GM19438 (cell line): Measurements from ENCODE around the gene AQP9.
"Not testable (repeated sequence)": the region's sequence is repeated elsewhere in the genome, so short reads cannot be mapped to it uniquely, and the experiment has no call there.

ENCODE experiments used
- ATAC-seq: cut with Tn5 transposase; IDR thresholded peaks from one replicate; pipeline ENCODE4 v1.9.1; 2021; ENCODE audit warnings: low read depth; ENCODE audit not compliant: unreplicated experiment

Gene AQP9

GRCh38 chr15:58175955-58176354, 37.8 kb downstream of the AQP9 start:
- ATAC-seq: no peak

DNA sequence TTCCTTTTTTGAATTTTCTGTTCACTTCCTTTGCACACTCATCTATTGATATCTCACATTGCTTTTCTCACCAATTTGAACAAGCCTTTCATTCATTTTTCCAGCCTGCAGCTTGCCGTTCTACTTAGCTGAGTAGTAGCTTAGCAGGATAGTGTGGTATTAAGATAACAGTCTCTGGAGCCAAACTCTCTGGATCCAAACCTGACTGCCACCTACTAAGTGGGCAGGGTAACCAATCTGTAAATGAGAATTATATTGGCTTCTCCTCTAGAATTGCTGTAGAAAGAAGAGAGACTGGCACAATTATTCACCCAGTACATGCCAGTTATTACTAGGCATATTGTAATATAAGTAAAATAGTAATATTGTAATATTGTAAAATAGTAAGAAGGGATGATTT, 40.5 kb downstream of the AQP9 start:
- ATAC-seq: no peak

DNA sequence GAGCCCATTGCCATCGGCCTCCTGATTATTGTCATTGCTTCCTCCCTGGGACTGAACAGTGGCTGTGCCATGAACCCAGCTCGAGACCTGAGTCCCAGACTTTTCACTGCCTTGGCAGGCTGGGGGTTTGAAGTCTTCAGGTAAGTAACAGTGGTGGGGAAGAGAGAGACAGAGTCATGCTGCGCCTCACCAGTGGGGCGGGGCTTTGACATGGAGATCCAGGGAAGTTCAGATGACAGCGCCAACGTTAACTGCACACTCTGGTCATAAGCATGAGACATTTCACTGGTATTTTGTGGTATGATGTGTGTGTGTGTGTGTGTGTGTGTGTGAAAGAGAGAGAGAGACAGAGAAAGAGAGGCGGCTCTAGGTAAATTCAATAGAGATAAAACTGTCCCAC, 41.0 kb downstream of the AQP9 start:
- ATAC-seq: no peak

GRCh38 chr15:58179741-58180381, 41.7 kb downstream of the AQP9 start:
- ATAC-seq: no peak

DNA sequence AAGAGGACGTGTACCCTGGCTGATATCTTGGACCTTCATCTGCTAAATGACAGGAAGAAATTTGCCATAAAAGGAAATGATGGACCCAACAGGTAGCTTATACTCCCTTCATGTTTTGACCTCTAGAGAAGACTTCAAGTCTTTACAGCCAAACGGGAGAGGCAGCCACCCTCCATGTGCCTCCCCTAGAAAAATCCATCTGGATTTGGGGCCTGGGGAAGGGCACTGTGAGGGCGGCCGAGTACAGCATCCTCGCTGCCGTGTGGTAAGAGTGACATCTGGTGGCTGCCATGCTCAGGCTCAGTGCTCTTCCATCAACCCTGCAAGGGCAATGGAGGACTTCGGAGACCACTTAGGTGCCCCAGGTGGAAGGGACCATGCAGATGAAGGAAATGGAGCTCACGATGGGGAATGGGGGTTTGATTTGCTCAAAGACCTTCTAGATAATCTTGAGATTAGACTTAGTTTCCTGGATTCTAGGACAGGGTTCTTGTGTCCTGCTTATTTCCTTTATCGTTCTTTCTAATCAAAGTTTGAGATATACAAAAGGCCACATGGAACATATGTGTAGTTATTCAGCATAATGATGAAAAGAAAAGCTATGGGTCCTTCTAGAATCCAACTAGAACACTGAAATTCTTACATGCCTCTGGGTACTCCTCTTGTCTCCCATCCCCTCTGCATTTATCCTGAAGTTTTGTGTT, 44.4 kb downstream of the AQP9 start:
- ATAC-seq: no peak

GRCh38 chr15:58185439-58185838, 47.3 kb downstream of the AQP9 start:
- no peak for ATAC-seq

DNA sequence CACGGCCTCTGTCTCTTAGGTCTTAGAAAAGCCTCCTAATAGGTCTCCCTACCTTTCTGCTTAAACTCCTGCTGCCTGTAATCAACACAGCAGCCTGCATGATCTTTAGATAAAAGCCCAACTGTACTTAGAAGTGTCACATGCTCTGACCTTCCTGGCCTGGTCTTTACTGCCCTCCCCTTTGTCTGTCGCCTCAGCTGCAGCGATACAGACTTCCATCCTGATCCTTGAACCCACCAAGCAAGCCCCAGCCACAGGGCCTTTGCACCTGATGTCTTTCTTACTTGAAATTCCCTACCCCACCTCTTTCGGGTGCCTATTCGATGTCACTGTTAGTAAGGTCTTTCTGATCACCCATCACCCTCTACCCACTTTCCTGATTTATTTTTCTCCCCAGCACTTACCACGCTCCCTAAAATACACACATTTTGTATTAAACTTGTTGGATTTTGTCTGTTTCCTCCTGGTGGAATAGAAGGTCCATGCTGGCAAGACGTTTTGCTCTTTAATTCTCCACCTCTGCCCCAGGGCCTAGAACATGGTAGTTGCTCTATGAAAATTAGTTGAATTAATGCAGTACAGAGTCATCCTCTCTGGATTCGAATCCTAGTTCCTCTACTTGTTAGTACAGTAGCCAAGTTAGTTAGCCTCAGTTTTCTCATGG, 51.1 kb downstream of the AQP9 start:
- ATAC-seq: no peak

DNA sequence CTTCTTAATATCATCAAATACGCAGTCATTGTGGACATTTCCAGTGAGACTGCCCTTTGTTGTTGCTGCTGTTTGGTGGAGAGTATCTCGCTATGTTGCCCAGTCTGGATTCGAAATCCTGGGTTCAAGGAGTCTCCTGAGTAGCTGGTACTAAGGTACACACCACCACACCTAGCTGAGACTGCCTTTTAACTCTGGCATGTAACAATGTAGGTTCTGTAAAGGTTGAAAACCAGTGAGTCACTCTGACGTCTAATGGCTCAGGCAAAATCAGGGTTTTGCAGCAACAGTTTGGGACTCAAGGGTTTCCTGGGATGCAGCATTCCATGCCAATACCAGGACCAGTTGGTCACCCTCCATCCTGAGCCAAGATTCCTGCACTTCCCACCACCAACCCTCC, 52.2 kb downstream of the AQP9 start:
- ATAC-seq: no peak

GRCh38 chr15:58193636-58194035, 55.5 kb downstream of the AQP9 start:
- not testable (repeated sequence) for ATAC-seq

DNA sequence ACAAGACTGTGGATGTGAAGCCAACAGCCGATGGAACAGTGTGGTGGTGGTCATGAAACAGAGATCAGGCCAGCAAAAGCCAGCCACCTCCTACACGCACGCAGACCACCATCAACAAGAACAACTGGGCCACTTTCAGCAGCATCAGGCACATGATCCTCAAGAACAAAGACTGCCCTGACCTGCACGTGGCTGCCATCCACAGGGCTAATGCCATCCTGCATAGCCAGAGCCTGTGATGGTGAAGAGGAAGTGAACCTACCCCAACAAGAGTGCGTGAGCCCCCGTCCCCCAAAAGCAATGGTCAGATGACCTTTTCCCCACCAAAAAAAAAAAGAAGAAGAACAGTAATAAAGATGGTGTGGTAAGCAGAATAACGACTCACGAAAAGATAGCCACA, 62.6 kb downstream of the AQP9 start:
- no peak for ATAC-seq

GRCh38 chr15:58201516-58201915, 63.3 kb downstream of the AQP9 start:
- ATAC-seq: no peak

GRCh38 chr15:58203537-58203936, 65.4 kb downstream of the AQP9 start:
- ATAC-seq: no peak

DNA sequence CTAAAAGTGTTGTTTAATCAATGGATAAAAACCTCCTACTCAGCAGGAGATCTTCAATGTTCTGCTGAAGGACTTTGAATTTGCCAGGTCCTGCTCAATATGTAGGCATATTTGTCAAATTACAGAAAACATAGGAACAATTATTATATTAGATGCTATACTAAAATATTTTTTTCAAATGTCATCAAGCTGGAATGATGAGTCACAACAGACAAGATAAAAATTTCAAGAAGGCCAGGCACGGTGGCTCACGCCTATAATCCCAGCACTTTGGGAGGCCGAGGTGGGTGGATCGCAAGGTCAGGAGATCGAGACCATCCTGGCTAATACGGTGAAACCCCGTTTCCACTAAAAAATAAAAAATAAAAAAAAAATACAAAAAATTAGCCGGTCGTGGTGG, 68.0 kb downstream of the AQP9 start:
- no peak for ATAC-seq

DNA sequence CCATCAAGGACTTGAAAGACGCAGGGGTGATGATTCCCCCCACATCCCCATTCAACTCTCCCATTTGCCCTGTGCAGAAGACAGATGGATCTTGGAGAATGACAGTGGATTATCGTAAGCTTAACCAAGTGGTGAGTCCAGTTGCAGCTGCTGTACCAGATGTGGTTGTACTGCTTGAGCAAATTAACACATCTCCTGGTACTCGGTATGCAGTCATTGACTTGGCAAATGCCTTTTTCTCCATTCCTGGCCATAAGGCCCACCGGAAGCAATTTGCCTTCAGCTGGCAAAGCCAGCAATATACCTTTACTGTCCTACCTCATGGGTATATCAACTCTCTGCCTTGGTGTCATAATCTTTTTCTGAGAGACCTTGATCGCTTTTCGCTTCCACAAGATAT, 70.0 kb downstream of the AQP9 start:
- not testable (repeated sequence) for ATAC-seq

GRCh38 chr15:58209007-58209481, 70.9 kb downstream of the AQP9 start:
- ATAC-seq: not testable (repeated sequence)

DNA sequence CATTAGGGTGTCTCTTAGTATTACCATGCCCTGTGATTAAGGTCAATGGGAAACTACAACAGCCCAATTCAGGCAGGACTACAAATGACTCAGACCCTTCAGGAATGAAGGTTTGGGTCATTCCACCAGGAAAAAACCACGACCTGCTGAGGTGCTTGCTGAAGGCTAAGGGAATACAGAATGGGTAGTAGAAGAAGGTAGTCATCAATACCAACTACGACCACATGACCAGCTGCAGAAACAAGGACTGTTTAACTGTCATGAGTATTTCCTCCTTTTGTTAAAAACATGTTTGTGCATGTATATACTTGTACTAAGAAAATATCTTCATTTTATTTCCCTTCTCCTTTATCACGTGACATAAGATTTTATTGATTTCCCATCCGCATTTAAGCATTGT, 71.8 kb downstream of the AQP9 start:
- not testable (repeated sequence) for ATAC-seq

DNA sequence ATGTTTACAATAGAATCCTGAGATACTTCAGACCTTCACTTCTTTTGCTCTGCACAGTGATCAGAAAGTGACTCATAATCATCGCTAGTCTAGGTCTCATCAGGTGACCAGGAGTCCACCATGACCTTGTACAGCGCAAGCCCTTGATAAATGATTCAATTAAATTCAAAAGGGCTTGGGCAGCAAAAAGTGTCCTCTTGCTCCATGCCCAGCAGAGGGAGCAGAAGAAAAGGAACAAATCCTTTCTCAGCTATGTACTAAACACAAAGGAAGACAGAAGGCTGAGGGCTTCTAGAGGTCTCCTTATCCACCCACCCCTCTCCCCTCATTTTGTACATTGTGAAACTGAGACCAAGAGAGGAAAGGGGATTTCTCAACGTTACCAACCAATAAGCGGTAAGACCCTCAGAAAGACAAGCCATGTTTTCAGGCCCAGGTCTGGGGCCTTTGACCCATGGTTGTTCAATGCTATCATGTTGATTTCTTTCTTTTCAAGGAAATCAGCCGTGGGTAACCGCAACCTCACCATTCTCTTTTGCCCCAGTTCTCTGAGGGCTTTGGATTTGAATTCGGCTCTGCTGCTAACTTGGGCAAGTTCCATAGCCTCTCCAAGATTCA, 74.8 kb downstream of the AQP9 start:
- ATAC-seq: no peak

- ATAC-seq: no peak
Measured at GRCh38 chr15:58213587-58214338, 75.6 kb downstream of the AQP9 start.

DNA sequence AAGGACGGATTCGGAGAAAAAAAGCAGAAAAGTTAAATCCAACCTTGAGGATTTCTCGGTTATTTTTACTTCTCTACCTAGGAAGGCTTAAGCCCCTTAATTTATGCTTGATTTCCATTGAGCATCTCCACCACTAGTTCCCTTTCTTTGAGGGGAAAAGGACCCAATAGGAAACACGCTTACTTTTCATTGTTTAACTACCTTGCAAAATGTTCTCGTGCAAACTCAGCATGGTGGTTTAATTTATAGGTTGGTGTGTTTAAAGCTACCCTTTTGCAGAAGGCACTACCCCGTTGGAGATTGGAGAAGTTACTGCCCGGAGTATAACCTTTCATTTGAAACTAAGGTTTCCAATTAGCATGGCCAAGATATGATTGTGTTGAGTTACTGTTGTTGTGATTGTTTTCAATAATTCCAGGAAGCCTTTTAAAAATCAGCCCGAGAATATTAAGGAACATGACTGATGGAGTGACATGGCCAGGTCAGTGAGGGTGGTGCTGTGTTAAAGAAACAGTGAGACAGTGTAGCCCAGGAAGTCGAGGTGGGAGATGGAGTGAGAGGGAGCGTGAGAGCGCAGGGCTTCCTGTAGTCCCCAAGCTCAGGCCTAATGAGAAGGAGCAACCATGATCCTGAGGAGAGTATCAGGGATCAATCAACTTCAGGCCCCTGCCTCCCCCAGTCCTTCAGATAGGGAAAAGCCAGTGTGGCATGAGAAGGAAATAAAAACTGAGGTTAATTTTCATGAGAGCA, 76.6 kb downstream of the AQP9 start:
- no peak for ATAC-seq

DNA sequence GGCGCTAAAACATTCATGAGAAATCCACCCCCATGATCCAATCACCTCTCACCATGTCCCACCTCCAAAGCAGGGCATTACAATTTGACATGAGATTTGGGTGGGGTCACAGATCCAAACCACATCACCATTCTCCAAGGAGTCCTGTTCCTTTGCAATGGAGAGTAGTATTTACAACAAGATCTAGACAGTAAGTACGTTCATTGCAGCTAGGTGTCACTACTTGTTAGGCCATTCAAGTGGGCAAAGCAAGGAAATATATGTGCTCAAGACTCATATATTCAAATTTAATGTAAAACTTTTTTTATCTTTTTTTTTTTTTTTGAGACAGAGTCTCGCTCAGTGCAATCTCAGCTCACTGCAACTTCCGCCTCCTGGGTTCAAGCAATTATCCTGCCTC, 79.3 kb downstream of the AQP9 start:
- no peak for ATAC-seq
